HG03469 (cell line): ENCODE data around the gene SSUH2.

ENCODE experiments used
- ATAC-seq: cut with Tn5 transposase; IDR thresholded peaks from one replicate; pipeline ENCODE4 v1.9.1; 2021; ENCODE audit warnings: mild to moderate bottlenecking, moderate library complexity, moderate number of reproducible peaks; ENCODE audit not compliant: unreplicated experiment

Gene SSUH2

DNA sequence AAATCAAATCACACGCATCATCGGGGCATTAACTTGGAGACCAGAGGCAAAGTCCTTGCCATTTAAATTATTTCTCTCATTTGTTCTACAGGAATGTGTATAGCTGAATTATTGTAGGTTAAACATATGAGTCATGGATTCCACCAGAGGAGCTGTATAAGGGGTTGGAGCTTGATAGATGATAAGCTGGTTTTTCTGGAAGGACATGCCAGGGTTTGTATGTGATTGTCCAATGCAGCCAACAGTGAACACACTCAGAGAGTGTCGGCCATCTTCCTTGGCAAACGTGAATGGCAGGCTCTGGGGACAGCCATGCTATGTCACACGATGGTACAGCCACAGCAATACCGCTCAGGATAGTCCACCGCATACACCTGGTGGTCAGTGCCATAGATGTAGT lies 25.1 kb downstream of the SSUH2 start:
- no peak for ATAC-seq

- ATAC-seq = no peak
Observed at GRCh38 chr3:8618950-8619349, 25.6 kb downstream of the SSUH2 start.

DNA sequence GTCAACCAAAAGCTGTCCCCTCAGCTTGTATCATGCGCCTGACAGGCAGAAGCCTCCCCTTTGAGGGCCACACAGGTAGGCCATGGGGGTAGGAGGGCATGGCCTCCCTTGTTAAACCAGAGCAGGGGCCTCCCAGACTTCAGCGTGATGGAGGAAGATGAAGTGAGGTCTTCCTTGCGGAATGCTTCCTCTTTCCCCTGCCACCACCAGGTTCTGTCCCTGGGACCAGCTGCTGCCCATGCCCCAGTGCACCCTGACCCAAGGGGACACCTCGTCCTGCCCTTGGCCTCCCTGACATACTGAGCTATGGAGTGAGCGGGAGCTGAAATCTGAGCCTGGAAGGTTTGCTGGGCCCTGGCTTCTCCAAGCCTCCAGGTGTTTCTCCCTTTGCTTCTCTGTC lies 26.7 kb downstream of the SSUH2 start:
- ATAC-seq = no peak

GRCh38 chr3:8610951-8611350 lies 33.6 kb downstream of the SSUH2 start:
- ATAC-seq = no peak

GRCh38 chr3:8608791-8609467 lies 35.7 kb downstream of the SSUH2 start:
- no peak for ATAC-seq

DNA sequence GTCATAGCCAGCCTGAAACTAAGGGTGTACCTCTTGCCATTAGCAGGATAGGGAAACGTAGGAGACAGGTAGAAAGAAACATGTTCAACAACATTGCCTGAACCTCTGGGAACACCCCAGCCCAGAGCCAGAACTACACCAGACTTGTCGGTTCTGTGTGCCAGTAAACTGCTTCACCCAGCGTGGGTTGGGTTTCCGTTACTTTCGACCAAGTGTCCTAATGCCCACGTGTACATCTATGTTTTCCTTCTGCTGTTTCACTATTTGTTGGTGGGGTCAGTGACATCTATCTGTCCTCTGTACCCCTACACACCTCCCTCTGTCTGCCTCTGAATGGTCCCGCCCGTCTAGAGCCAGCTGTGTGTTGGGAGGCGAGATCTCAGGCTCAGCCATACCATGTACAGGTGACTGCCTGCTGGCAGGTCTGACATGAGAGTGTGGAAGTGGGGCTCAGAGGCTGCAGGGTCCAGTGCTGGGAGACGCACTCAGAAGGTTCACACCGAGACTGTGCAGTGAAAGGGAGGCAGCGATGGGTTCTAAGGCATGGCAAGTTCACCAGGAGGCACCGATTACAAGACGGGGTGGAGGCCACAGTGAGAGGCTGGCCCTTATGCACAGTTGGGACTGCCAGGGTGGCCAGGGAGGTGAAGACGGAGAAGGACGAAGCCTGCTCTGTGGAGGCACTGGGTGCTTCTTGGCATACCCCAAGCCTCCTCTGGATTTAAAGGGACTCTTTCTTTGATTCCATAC lies 36.4 kb downstream of the SSUH2 start:
- ATAC-seq = no peak

GRCh38 chr3:8607234-8608040 lies 37.2 kb downstream of the SSUH2 start:
- ATAC-seq = no peak

GRCh38 chr3:8606701-8607231 lies 37.8 kb downstream of the SSUH2 start:
- no peak for ATAC-seq

GRCh38 chr3:8604988-8605387 lies 39.6 kb downstream of the SSUH2 start:
- no peak for ATAC-seq

DNA sequence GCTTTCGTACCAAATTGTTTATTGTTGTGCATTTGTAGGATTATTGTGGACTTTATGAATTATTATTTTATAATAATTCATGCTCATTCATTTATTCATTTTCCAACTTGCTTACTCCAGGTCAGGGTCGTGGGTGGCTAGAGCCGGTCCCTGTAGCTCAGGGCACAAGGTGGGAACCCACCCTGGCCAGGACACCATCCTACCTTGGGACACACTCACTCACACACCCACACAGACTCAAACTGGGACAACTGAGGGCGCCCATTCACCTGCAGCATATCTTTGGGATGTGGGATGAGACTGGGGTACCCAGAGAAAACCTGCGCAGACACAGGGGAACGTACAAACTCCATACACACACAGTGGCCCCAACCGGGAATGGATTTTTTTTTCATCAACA lies 40.6 kb downstream of the SSUH2 start:
- no peak for ATAC-seq

DNA sequence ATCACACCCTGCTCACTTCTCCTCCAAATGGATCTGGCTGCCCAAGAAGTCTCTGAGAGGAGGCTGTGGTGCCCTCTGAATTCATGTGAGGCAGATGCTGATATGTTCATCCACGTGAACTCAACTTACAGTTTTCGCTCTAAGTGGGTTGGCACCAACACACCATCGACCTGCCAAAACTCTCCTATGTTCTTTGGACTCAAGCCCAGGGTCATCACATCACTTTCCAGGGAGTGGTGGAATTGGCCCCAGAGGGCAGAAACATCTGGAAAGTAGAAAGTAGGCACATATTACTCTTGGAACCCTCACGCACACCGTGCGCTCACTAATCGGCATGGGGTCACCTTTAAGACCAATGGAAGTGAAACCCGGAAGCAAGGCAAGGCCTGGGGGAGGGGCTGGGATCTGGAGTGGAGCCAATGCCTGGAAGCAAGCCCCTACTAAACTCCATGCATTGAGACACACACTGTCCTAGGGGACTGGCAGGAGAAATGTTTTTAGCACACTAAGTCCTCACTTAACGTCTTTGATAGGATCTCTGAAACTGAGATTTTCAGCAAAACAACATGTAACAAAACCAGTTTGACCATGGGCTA lies 41.4 kb downstream of the SSUH2 start:
- no peak for ATAC-seq

DNA sequence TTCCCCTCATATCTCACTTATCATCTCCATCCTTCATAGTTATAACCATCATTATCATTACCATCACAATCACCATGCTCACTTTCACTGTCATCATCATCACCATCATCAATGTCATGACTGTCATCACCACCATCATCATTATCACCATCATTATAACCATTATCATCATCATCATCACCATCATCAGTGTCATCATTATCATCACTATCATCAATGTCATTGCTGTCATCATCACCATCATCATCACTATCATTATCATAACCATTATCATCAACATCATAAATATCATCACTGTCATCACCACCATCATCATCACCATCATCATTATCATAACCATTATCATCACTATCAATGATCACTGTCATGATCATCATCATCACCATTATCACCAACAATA lies 44.1 kb downstream of the SSUH2 start:
- no peak for ATAC-seq

DNA sequence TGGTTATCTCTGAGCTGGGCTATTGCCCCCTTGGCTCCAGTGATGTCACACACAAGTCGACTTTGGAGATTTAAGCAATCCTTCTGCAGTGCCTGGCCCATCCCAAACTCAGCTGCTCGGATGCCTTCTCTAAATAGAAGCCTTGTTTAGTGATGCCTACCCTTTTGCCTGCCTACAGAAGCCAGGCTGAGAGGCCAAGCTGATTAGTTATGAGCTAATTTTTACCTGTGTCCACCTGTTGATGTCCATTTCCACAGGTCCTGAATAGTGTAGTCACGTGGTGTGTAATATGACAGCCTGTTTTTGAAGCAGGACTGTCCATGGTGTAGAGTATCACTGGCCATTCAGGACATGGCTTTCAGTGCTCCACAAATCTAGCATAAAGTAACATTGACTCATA lies 45.5 kb downstream of the SSUH2 start:
- ATAC-seq = no peak

DNA sequence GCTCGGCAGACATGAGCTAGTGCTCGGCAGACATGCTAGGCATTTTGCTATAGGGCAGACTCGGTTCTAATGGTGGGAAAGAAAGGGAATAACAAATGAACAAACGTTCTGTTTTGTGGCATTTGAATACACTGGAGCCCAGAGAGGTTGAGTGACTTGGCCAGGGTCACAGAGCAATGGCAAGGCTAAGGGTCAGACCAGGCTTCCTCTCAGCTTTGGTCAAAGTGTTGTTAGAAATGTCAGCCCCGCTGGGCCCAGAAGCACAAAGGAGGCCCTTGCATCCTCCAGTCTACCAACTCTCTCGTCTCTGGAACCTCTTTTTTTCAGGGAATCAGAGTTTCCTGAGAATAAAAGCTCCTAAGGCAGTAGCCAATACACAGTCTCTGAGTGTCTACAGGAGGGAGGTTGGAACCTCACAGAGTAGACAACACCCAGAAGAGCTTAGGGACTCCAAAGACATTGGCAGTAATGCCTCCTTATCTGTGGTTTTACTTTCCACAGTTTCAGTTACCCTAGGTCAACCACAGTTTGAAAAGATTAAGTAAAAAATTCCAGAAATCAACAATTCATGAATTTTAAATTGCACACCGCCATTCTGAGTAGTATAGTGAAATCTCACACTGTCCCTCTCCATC lies 47.3 kb downstream of the SSUH2 start:
- no peak for ATAC-seq

GRCh38 chr3:8596321-8597218 lies 48.0 kb downstream of the SSUH2 start:
- no peak for ATAC-seq

GRCh38 chr3:8595695-8596115 lies 48.9 kb downstream of the SSUH2 start:
- ATAC-seq = no peak

- no peak for ATAC-seq
Observed at GRCh38 chr3:8595252-8595651, 49.3 kb downstream of the SSUH2 start.

DNA sequence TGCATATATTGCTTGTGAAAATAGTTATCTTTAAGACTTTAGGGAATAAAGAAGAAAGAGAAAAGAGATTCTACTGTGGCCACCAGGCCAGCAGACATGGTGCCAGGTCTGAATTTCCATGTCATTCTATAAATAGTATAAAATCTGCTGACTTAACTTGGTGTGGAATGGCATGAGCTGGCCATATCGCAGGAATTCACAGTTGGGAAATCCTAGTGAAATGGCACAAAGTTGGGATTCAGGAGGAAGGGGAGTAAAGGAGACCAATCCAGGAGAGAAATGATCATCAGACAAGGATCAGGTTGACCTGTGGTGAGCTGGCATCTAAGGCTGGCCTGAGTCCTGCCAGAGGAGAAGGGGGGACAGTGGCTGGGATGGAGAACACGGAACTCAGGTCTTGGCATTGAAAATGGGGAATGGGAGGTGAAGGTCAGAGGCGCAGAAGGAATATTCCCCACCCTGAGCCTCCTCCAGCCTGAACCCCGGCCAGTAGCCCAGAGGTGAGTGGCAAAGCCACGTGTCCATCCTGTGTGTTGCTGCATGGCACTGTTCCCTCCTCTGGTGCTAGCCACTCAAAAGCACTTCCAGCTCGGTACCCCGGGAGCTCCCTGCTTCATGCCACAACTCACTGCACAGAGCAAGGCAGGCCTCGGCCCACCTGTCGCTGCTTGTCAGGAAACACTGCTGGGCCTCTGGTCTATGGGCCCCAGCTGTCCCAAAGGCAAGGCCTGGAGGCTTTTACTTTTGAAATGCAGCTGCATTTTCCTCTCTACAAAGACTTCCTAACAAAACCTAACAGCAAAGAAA lies 51.4 kb downstream of the SSUH2 start:
- no peak for ATAC-seq
